GM12873 (cell line): ENCODE data around the gene MYCBP2.

Source experiments
- CTCF ChIP-seq: IDR thresholded peaks from 2 replicates; pipeline ENCODE4 v1.5.1; 2012; ENCODE audit warnings: low read depth, mild to moderate bottlenecking, moderate library complexity, low read length, control low read depth; ENCODE audit not compliant: insufficient read depth; ENCODE audit errors: missing control alignments

The MYCBP2 gene

GRCh38 chr13:77094773-77095172 is 232.1 kb downstream of the MYCBP2 start:
- TF ChIP-seq CTCF: no peak

GRCh38 chr13:77093735-77094134 is 233.2 kb downstream of the MYCBP2 start:
- no peak for TF ChIP-seq CTCF

DNA sequence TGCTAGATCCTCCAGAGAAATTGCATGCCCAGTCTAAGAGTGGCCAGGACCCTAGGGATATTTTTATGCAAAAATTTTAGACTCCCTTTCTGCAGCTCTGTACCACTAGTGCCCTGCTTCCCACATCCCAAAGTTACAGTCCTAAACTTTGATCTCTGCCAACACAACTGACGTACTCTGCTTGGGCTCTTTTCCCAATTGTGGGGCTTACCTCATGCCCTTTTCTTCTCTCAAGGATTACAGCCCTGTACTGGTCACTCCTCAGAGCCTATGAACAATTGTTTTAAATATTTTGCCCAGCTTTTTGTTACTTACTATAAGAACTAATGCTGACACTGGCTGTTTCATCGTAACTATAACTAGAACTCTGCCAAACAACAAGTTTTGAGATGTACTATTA is 242.1 kb downstream of the MYCBP2 start:
- TF ChIP-seq CTCF: no peak

- no peak for TF ChIP-seq CTCF
Measured at GRCh38 chr13:77079902-77080413, 246.9 kb downstream of the MYCBP2 start.

GRCh38 chr13:77067519-77067918 is 259.4 kb downstream of the MYCBP2 start:
- TF ChIP-seq CTCF: no peak

DNA sequence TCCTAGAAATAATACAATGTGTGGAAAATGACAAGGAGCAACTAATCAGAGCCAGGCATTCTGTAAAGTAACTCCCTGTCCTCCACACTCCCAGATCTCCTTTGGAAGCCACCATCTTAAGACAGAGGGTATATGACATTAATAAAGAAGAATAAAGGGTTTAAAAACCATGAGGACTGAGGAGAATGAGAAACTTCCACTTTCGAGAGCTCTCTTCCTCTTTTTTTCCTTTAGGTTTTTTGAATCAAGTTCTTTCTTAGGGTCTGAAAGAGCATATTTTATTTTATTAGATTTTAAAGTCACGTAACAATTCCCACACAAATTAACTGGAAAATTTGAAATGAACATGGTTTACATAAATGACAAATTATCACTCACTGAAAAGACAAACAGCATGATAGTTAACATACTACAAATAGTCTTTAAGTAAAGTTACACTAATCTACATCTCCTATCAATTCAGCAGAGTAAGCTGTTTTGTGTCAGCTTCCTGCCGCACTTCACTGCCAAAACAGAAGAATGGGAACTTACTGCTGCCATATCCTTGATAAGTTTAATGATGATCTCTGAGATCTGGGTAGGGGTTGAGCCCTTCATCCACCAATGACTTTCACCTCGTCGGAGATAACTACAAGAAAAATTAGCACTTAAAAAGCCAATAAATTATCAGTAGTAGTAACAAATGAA is 261.3 kb downstream of the MYCBP2 start:
- TF ChIP-seq CTCF: no peak

- no peak for TF ChIP-seq CTCF
Measured at GRCh38 chr13:77062097-77062496, 264.8 kb downstream of the MYCBP2 start.
